Activated T-cell treated with anti-CD3 and anti-CD28 coated beads, Interleukin-2, amount 50 U/mL, for 1 hour (primary cell): Measurements from ENCODE around the gene CMTM4.
"Not testable (repeated sequence)": the region's sequence is repeated elsewhere in the genome, so short reads cannot be mapped to it uniquely, and the experiment has no call there.

ENCODE experiments used
- DNase-seq: peaks from one replicate; pipeline ENCODE4 v3.0.0-alpha.2; 2020

The CMTM4 gene

GRCh38 chr16:66703406-66704215 lies 7.1 kb upstream of the CMTM4 start:
- no peak for DNase-seq

GRCh38 chr16:66701516-66701915 lies 5.0 kb upstream of the CMTM4 start:
- no peak for DNase-seq

DNA sequence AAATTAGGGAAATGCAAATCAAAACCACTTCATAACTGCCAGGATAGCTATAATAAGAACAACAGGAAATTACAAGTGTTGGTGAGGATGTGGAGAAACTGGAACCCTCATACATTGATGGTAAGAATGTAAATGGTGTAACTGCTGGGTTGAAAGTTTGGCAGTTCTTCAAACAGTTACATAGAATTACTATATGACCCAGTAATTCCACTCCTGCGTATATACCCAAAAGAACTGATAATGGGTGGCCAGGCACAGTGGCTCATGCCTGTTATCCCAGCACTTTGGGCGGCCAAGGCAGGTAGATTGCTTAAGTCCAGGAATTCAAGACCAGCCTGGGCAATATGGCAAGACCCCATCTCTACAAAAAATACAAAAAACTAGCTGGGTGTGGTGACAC lies 4.5 kb upstream of the CMTM4 start:
- no peak for DNase-seq

GRCh38 chr16:66699898-66700297 lies 3.4 kb upstream of the CMTM4 start:
- no peak for DNase-seq

GRCh38 chr16:66698046-66698445 lies 1.5 kb upstream of the CMTM4 start:
- no peak for DNase-seq

- DNase-seq = no peak
Measured at GRCh38 chr16:66695935-66696668, 441 bp downstream of the CMTM4 start.

- no peak for DNase-seq
Measured at GRCh38 chr16:66695471-66695934, 1.0 kb downstream of the CMTM4 start.

- DNase-seq = no peak
Measured at GRCh38 chr16:66693149-66693548, 3.4 kb downstream of the CMTM4 start.

- no peak for DNase-seq
Measured at GRCh38 chr16:66692341-66692740, 4.2 kb downstream of the CMTM4 start.

DNA sequence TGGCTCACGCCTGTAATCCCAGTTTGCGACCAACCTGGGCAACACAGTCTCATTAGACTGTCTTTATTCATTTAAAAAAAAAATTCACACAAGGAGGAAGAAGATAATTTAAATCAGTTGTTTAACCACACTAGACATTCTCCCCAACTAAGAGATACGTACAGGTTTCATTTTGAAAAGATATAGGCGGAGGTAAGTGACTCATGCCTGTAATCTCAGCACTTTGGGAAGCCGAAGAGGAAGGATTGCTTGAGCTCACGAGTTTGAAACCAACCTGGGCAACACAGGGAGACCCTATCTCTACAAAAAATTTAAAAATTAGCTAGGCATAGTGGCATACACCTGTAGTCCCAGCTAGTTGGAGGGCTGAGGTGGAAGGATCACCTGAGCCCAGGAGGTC lies 5.3 kb downstream of the CMTM4 start:
- no peak for DNase-seq

- DNase-seq = no peak
Measured at GRCh38 chr16:66690106-66690847, 6.3 kb downstream of the CMTM4 start.

- DNase-seq = no peak
Measured at GRCh38 chr16:66689282-66689681, 7.3 kb downstream of the CMTM4 start.

DNA sequence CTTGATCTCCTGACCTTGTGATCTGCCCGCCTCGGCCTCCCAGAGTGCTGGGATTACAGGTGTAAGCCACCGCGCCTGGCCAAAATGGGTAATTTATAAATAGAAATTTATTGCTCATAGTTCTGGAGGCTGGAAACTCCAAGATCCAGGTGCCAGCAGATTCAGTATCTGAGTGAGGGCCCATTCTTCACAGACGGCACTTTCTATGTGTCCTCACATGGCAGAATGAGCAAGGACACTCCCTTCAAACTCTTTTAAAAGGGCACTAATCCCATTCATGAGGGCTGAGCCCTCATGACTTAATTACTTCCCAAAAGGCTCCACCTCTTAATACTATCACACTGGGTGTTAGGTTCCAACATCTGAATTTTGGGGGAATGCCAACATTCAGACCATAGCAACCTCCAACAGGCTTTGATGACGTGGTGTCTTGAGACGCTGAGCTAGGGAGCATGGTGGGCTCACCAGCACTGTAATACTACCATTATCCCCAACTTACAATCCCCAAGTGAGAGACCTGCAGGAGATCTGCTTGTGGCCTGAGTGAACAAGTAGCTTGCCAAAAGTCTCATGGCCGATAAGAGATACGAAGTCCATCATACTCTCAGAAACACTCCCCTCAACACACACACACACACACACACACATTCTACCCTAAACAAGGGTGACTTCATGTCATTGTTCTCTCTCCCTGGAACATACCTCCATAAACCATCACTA lies 8.5 kb downstream of the CMTM4 start:
- no peak for DNase-seq

DNA sequence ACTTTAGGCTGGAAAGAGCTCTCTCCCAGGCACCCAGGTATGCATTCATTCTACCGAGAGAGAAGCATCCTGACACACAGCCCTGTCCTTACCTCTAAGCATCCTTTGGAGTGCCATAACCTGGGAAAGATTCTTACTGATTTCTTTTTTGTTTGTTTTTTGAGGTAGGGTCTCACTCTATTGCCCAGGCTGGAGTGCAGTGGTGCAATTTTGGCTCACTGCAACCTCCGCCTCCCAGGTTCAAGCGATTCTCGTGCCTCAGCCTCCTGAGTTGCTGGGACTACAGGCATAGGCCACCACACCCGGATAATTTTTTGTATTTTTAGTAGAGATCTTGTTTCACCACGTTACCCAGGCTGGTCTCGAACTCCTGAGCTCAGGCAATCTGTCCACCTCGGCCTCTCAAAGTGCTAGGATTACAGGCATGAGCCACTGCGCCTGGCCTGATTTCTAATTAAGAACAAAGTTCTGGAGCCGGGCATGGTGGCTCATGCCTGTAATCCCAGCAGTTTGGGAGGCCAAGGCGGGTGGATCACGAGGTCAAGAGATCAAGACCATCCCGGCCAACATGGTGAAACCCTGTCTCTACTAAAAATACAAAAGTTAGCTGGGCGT lies 10.9 kb downstream of the CMTM4 start:
- DNase-seq = not testable (repeated sequence)

GRCh38 chr16:66682271-66682670 lies 14.3 kb downstream of the CMTM4 start:
- no peak for DNase-seq

- DNase-seq = no peak
Measured at GRCh38 chr16:66681676-66682075, 14.9 kb downstream of the CMTM4 start.

DNA sequence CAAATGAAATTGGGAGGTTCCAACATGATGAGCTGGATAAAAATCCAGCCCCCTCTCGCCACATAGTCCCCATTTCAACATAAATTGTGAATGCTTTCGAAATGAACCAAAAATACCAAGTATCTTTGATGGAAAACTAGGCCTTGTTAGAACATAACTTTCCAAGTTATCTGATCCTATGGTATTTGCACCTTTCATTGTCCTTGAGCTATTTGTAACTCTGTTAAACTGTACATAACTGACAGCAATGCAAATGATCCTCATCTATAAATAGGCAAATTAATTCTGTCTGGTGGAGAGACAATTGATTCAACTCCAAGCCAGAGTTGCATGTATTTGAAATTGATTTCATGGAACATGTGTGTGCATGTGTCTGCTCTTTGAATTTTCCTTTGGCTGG lies 18.2 kb downstream of the CMTM4 start:
- DNase-seq = no peak

DNA sequence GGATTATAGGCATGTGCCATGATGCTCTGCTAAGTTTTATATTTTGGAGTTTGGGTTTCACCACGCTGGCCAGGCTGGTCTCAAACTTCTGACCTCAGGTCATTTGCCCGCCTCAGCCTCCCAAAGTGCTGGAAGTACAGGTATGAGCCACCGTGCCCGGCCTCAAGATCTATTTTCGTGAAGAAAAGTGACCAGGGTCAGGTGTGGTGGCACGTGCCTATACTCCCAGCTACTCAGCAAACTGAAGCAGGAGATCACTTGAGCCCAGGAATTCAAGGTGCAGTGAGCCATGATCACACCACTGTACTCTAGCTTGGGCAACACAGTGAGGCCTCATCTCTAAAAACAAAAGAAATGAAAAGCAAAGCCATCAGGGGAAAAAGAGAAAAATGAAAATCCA lies 18.7 kb downstream of the CMTM4 start:
- no peak for DNase-seq

GRCh38 chr16:66677179-66677578 lies 19.4 kb downstream of the CMTM4 start:
- no peak for DNase-seq

- no peak for DNase-seq
Measured at GRCh38 chr16:66676599-66676998, 19.9 kb downstream of the CMTM4 start.

DNA sequence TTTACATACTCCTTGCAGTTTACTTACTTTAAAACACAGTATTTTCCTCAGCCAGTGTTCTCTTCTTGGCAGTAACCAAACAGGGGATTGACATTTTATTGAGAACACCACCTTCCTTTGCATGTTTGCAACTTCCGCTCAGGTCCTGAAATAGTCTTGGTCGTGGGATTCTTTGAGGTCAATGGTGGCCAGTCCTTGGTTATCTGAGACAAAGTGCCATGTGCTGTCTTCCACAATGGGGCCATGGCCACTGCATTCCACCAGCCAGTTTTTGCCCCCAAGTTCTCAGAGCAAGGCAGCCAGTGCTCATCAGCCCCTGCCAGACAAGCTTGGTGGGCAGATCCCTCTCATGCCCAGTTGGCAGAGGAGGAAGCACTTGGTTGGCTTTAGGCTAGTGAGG lies 22.9 kb downstream of the CMTM4 start:
- no peak for DNase-seq

GRCh38 chr16:66670691-66671388 lies 25.7 kb downstream of the CMTM4 start:
- no peak for DNase-seq
